Activated CD8-positive, alpha-beta memory T cell treated with anti-CD3 and anti-CD28 coated beads, Interleukin-2, amount 50 U/mL, for 24 hours (primary cell): ENCODE measurements around the gene ABHD3.
"Not testable (repeated sequence)": the region's sequence is repeated elsewhere in the genome, so short reads cannot be mapped to it uniquely, and the experiment has no call there.

Source experiments
- DNase-seq: peaks from one replicate; pipeline ENCODE4 v3.0.0-alpha.2; 2020; ENCODE audit errors: extremely low read depth

Gene ABHD3

DNA sequence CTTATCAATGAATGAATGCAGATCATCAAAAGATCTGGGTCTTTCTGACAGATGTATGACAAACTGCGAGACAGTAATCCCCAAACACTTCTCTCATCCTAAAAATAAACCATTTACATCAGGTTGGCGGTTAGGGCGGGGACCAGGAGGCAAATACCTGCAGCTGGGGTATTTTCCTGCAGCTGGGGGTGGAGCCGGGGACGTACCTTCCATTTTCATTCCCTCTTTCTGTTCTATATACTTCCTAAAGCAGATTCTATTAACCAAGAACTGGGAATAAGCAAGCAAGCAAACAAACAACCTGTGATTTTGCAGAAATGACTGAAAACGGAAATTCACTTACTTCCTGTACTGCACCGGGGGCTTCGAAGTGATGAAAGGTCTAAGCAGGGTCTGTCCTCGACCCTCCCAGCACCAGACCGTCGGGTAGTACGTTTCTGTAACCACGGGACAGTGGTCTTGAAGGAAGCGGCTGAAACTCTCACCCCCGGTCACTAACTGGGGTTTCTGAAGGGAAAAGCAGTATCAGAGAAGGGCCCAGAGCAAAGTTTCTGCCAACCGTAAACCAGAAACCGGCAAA lies 1.2 kb downstream of the ABHD3 start:
- no peak for DNase-seq

GRCh38 chr18:21702602-21703001 lies 2.0 kb downstream of the ABHD3 start:
- no peak for DNase-seq

GRCh38 chr18:21701621-21702020 lies 3.0 kb downstream of the ABHD3 start:
- DNase-seq, result no peak

DNA sequence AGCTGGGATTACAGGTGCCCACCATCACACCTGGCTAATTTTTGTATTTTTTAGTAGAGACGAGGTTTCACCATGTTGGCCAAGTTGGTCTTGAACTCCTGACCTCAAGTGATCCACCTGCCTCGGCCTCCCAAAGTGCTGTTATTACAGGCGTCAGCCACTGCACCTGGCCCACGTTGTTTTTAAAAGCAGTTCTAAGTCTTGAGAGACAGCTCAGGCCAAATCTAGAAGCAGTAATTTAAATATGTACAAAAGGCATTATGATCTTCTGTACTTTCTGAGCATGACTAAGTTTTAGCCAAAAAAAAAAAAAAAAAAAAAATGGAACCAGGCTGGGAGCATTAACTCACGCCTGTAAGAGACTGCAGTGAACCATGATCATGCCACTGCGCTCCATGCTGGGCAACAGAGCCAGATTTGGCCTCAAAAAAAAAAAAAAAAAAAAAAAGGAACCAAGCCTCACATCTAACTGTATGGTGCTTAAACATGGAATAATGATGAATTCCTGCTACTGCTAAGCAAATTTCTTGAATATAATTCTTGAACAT lies 4.0 kb downstream of the ABHD3 start:
- DNase-seq, result no peak

DNA sequence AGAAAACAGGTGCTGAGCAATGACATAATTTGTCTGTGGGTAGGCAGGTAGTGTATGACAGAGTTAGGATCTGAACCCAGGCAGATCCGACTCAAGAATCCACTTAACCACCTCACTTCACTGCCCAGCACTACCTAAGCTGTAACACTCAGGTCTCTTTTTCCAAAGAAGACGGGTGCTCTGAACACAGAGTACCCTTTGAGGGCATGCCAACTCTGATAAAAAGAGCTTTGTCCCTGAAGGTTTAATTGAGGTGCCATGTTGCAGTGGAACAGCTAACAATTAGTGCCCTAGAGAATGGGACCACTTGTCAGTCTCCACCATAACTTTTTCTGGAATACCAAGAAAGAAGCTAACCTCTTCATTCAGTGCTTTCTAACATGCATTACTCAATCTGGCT lies 11.3 kb downstream of the ABHD3 start:
- no peak for DNase-seq

- DNase-seq, result no peak
Measured at GRCh38 chr18:21689736-21690135, 14.8 kb downstream of the ABHD3 start.

GRCh38 chr18:21686282-21687105 lies 18.1 kb downstream of the ABHD3 start:
- no peak for DNase-seq

- not testable (repeated sequence) for DNase-seq
Measured at GRCh38 chr18:21685556-21685981, 19.0 kb downstream of the ABHD3 start.

DNA sequence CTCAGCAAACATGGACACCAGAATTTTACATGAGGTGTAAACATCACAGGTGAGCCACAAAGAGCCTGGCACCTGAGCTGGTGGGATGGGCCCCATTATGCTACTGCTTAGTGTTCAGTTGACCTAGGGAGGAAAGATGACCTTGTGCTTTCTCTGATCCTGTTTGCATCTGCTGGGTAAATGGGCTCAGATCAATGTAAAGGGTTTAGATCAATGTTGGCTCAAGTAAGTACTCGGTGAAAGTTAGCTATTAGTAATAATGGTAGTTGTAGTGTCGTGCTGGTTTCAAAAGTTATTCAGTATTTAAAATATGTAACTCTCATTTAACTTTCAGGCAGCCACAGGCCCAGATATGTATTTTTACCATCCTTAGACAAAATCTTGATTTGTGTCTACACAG lies 19.8 kb downstream of the ABHD3 start:
- DNase-seq, result no peak

DNA sequence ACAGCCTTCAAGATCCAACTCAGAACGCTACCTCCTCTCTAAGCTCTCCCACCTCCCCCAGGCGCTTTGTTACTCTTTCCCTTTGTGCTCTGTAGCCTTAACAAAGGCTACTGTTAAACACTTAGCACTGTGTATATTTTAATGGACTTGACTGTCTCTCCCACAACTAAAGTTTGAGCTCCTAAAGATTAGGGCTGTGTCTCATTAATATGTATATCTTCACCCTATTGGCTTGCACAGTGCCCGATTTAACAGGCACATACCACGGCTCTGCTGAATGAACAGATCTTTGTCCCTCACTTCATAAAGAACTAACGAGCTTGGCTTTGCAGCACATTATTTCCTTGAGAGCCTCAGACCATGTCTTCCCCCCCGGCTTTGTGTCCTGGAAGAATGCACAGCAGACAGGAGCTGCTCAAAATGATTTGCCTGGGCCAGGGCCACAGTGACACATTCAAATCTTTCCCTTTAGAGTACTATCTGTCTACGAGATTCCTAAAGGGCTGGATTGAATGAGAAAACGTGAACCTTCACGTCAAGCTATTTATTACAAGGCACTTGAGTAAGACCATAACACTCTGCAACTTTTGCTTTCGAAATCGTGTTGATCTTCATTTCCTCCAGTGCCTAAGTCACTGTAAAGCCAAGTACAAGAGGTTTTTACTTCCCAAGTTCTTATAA lies 22.1 kb downstream of the ABHD3 start:
- no peak for DNase-seq

GRCh38 chr18:21680161-21680560 lies 24.4 kb downstream of the ABHD3 start:
- no peak for DNase-seq

- DNase-seq, result no peak
Measured at GRCh38 chr18:21678859-21679258, 25.7 kb downstream of the ABHD3 start.

- not testable (repeated sequence) for DNase-seq
Measured at GRCh38 chr18:21675354-21675753, 29.2 kb downstream of the ABHD3 start.

DNA sequence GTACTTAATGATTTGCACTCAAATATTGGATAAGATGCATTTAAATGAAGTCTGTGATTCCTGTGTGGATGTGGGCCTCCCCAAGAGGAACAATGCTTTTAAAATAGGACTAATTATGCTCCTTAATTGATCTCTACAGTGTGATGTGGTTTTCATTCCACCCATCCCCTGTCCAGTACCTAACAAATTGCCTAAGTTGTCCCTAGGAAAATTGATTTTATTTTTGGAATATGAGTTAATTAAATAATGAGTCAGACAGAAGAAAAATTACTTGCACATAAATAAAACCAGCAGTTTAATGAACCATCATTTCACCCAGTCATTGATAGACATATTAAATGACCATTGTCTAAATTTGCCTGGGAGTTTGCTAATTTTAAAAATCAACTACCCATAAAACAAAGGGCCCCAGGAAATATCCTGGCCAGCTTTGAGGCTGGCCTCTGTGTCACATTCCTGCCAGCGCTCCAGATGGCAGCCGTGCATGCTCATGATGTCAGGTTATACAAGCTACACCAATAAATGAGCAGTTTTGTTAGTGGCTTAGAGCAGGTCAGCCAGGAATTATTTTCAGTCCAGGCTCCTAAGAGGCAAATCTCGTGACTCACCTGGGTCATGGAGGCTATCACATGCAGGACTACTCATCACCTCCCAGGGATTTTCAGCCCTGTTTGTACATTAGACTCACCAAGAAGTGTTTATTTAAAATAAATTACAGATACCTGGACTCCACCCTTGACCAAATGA lies 31.9 kb downstream of the ABHD3 start:
- DNase-seq, result no peak

DNA sequence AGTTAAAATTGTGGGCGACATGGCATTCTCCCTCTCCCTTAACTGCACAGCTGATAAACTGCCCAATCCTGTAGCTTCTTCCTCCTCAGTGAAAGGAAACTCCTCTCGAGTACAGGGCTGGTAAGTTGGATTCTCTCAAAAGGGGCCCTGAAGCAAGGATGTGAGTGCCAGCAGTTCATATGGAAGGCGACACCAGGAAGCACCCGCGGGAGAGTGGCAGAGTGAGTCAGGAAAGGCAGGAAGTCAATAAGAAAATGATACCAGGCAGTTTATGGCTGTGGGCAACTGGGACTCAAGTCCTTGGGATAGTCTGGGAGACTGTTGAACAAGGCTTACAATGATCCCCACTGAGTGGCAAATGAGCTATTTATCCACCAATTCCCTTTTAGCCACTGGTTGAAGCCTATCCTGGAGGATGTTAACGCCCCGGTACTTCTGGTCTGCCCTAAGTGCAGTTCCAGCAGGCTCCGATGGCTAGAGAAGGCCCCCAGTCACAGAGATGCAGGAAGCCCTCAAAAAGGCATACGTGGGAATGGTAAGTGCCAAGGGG lies 34.8 kb downstream of the ABHD3 start:
- no peak for DNase-seq

- no peak for DNase-seq
Measured at GRCh38 chr18:21664069-21664468, 40.5 kb downstream of the ABHD3 start.

- no peak for DNase-seq
Measured at GRCh38 chr18:21663578-21663977, 41.0 kb downstream of the ABHD3 start.

- DNase-seq, result no peak
Measured at GRCh38 chr18:21662581-21662980, 42.0 kb downstream of the ABHD3 start.

DNA sequence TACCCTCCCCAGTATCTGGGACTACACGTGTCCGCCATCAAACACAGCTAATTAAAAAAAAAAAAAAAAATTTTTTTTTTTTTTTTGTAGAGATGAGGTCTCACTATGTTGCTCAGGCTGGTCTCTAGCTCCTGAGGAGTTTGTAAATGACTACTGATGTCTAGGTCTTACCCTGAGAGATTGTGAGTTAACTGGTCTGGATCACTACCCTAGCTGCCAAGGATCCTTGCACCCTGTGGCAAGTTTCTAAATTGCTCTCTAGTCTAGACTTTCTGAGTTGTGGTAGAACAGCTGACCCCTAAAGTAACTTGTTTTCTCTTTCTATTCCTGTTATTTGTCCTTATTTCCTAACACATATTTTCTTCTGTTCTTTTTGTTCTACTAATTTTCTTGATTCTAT lies 44.5 kb downstream of the ABHD3 start:
- DNase-seq, result no peak

- DNase-seq, result no peak
Measured at GRCh38 chr18:21656402-21656801, 48.2 kb downstream of the ABHD3 start.

DNA sequence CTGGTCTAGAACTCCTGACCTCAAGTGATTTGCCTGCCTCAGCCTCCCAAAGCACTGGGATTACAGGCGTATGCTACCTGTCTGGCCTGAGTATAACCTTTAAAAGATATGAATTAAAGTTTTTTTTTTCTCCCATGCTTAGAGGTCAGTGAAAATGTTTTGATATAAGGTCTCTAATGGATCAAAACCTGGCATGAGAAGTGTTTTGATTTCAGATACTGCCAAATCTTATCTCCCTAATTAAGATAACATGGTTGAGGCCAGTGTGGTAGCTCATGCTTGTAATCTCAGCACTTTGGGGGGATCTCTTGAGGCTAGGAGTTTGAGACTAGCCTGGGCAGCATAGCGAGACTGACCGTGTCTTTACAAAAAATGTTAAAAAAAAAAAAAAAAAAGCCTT lies 51.2 kb downstream of the ABHD3 start:
- DNase-seq, result no peak

DNA sequence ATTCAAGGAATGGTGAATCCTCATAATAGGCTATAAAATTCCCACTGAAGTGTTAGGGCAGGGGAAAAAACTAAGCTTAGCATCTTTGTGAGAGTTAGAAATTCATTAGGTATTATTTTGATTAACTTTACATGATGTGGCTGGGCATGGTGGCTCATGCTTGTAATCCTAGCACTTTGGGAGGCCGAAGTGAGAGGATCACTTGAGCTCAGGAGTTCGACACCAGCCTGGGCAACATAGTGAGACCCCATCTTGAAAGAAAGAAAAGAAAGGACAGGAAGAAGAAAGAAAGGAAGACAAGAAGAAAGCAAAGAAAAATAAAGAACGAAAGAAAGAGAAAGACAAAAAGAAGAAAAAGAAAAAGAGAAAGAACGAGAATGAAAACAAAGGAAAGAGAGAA lies 52.5 kb downstream of the ABHD3 start:
- no peak for DNase-seq
